ENCODE results near the gene TARP.
"Not testable (repeated sequence)": the region's sequence is repeated elsewhere in the genome, so short reads cannot be mapped to it uniquely, and the experiment has no call there.

The TARP gene

DNA sequence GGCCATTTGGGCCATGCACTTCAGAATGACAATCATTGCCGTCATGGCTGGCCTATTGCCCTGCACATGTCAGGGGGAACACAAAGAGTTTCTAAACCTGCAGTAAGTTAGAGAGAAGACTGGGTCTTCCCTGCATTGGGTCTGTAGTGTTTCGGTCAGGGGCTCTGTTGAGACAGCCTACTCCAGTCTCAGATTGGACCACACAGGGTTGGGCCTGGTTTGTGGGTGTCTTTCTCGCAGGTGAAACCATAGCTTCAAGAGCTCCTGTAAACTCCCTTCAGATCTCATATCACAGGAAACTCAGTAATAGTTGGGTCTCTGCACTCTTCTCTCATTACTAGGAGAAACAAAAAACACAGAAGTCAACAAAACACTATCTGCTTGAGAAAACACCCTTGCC is 7.3 kb upstream of the TARP start:
- no peak for DNase-seq
- no peaks in the 10 kb centered on the region for H3K4me1 Mint-ChIP-seq (ENCODE audit: low read depth)
- TF ChIP-seq, protein P1, sequence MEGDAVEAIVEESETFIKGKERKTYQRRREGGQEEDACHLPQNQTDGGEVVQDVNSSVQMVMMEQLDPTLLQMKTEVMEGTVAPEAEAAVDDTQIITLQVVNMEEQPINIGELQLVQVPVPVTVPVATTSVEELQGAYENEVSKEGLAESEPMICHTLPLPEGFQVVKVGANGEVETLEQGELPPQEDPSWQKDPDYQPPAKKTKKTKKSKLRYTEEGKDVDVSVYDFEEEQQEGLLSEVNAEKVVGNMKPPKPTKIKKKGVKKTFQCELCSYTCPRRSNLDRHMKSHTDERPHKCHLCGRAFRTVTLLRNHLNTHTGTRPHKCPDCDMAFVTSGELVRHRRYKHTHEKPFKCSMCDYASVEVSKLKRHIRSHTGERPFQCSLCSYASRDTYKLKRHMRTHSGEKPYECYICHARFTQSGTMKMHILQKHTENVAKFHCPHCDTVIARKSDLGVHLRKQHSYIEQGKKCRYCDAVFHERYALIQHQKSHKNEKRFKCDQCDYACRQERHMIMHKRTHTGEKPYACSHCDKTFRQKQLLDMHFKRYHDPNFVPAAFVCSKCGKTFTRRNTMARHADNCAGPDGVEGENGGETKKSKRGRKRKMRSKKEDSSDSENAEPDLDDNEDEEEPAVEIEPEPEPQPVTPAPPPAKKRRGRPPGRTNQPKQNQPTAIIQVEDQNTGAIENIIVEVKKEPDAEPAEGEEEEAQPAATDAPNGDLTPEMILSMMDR (IDR thresholded peaks at IDR 0.05): no peak
- POLR2A ChIA-PET: no interaction called here
- CTCF ChIA-PET: no interaction called here
- H3K4me3 Mint-ChIP-seq: no peak overlapping the region
- peak overlapping the region; percentile 52 for H3K27ac Mint-ChIP-seq
- H3K36me3 Mint-ChIP-seq (ENCODE audit: low read depth): no peaks in the 10 kb centered on the region
- ATAC-seq: no peak
- no peaks in the 10 kb centered on the region for H3K27me3 Mint-ChIP-seq
- intact Hi-C loops (cut with micrococcal nuclease): no loop called here
- H3K9me3 Mint-ChIP-seq: no peaks in the 10 kb centered on the region

DNA sequence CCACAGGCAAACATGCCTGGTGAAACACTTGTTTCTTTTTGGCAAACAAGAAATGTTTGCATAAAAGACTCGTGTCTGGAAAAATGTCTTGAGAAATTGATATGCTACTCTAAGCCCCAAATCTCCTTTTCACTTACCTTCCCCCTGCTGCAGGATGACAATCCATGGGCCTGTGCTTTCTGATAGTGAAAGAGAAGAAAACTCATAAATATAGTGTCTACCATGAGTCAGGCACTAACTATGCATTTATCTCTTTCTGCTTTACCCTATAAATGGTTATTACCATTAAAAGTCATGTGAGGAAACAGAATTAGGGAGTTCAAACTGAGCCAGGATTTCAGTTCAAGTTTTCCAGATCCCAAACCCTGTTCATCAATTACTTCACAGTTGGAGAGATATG is 6.6 kb upstream of the TARP start:
- no peak for DNase-seq
- ChIA-PET CTCF (no interaction called here), POLR2A (no interaction called here)
- Mint-ChIP-seq H3K4me1 (ENCODE audit: low read depth) (no peaks in the 10 kb centered on the region), H3K9me3 (no peaks in the 10 kb centered on the region), H3K27me3 (no peaks in the 10 kb centered on the region), H3K36me3 (ENCODE audit: low read depth) (no peaks in the 10 kb centered on the region), H3K4me3 (no peak overlapping the region), H3K27ac (no peak overlapping the region)
- no peak for ATAC-seq
- intact Hi-C loops (cut with micrococcal nuclease): no loop called here
- TF ChIP-seq, protein P1 (IDR thresholded peaks at IDR 0.05): no peak

DNA sequence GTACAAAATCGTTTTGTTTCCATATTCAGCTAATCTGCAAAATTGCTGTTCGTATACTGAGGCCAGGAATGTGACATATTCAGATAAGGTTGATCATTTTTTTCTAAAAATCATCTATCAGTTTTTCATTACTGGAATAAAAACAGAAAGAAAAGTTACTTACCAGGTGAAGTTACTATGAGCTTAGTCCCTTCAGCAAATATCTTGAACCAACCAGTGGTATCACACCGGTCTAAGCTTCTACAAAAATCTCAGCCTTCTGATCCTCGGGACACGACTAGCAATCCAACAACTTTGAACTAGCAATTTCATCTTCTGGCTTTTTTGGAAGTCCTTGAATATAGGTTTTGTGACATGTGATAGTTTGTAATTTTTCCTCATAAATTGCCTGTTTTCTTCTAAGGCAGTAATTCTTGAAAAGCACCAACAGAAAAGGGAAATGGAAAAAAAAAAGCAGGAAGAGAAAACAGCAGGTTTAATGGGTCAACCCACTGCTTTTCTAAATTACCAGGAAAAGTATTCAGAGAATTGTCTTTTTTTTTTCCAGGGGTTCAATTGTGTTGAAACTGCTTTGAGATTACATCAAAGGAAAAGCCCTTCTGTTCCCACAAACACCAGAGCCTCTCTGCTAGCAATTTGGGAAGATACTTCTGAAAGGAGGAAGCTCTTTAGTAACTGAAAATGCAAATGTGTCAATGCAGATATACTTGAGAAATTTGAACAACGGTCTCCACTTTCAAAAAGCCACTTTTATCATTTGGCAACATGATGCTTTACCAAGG is 2.9 kb upstream of the TARP start:
- Mint-ChIP-seq H3K9me3 (no peaks in the 10 kb centered on the region), H3K4me1 (ENCODE audit: low read depth) (no peaks in the 10 kb centered on the region), H3K4me3 (peak overlapping the region; percentile 66), H3K36me3 (ENCODE audit: low read depth) (no peaks in the 10 kb centered on the region), H3K27ac (peak overlapping the region; percentile 66), H3K27me3 (no peaks in the 10 kb centered on the region)
- ChIA-PET CTCF (interaction anchor here (1.4 kb wide), 1 partner anchor 25 kb away, joined by 3 read pairs; no protein-coding TSS in a partner anchor), POLR2A (no interaction called here)
- intact Hi-C loops (cut with micrococcal nuclease): no loop called here
- no peak for DNase-seq
- TF ChIP-seq, protein P1 (IDR thresholded peaks at IDR 0.05): no peak
- no peak for ATAC-seq

DNA sequence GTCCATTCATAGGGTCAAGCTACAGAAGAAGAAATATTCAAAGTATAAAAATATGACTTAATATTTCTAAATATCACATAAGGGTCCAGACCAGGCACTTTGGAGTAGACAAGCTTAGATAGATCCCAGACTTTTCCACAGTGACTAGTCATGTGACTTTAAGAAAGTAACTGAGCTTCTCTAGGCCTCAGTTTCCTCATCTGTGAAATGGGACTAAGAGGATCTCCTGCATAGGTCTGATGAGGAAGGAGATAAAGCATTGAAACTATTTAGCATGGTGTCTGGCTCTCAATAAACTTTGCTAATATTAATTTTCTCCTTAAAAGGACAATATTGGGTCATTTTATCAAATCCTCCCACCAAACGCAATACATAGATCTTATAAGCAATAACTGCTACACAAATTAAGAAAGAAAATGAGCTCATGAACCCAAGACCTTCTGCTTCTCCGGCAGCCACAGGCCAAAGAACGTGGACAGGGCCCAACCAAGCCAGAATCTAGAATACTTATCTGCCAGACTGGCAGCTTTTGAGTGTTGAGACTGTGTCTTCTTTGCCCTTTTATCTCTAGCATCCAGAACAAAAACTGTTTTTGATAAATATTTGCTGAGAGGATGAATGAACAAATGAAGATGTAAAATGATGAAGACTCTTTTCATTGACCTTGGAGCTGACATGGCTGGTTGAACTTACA is 1.6 kb upstream of the TARP start:
- TF ChIP-seq, protein P1 (IDR thresholded peaks at IDR 0.05): no peak
- ATAC-seq: no peak
- Mint-ChIP-seq H3K9me3 (no peaks in the 10 kb centered on the region), H3K4me3 (peak overlapping the region; percentile 60), H3K4me1 (ENCODE audit: low read depth) (no peaks in the 10 kb centered on the region), H3K27ac (peak overlapping the region; percentile 38), H3K36me3 (ENCODE audit: low read depth) (no peaks in the 10 kb centered on the region), H3K27me3 (no peaks in the 10 kb centered on the region)
- intact Hi-C loops (cut with micrococcal nuclease): no loop called here
- POLR2A ChIA-PET: interaction anchor here (0.9 to 1.3 kb wide), 3 partner anchors 25 to 43 kb away, joined by 3 to 5 read pairs (median 3); no protein-coding TSS in a partner anchor
- CTCF ChIA-PET: interaction anchor here (0.9 to 1.4 kb wide), 3 partner anchors 26 to 60 kb away, joined by 3 read pairs; no protein-coding TSS in a partner anchor
- no peak for DNase-seq

DNA sequence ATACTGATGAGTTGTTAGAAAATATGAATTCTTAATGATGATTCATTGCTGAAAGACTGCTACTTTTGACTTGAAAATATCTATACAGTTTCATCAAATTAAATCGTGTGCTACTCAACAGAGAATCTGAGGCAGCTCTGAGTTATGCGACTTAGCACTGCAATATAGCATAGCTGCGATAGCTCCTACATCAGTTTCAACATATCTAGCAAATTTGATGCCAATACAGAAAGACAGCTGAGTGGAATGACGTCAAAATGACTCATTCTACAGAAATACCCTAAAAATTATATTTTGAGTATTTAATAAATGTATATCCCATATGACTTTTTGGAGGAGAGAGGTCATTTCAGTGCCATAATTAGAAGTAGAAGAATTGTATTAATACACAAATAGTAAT is 1.1 kb upstream of the TARP start:
- TF ChIP-seq, protein P1 (IDR thresholded peaks at IDR 0.05): no peak
- ATAC-seq: no peak
- intact Hi-C loops (cut with micrococcal nuclease): no loop called here
- H3K27me3 Mint-ChIP-seq: no peaks in the 10 kb centered on the region
- H3K27ac Mint-ChIP-seq: no peak overlapping the region
- no peaks in the 10 kb centered on the region for H3K36me3 Mint-ChIP-seq (ENCODE audit: low read depth)
- ChIA-PET CTCF (interaction anchor here (1.1 to 1.4 kb wide), 2 partner anchors 27 to 57 kb away, joined by 3 read pairs; no protein-coding TSS in a partner anchor), POLR2A (interaction anchor here (0.9 to 1.3 kb wide), 3 partner anchors 25 to 44 kb away, joined by 3 to 5 read pairs (median 3); no protein-coding TSS in a partner anchor)
- no peak for DNase-seq
- H3K9me3 Mint-ChIP-seq: no peaks in the 10 kb centered on the region
- peak overlapping the region; percentile 37 for H3K4me3 Mint-ChIP-seq
- H3K4me1 Mint-ChIP-seq (ENCODE audit: low read depth): no peaks in the 10 kb centered on the region

DNA sequence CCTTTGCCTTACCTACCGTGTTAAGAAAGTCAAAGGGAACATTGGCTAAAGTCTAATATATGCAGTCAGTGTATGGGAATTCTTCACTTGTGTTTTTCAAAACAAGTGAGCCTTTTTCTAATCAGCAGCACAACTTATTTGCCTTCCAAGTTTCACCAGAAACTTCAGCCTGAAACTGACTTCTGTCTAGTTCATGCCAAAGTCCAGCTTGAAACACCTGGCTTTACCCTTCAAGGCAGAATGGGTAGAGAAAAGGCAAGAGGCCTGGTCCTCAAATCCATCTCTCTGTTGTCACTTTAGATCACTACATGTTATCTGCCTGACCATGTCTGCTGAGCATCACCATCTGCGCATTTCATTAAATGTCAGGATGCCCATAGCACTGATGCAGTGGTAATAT is 3.0 kb downstream of the TARP start:
- H3K27ac Mint-ChIP-seq; H3K36me3 Mint-ChIP-seq (ENCODE audit: low read depth); H3K4me3 Mint-ChIP-seq; H3K9me3 Mint-ChIP-seq; intact Hi-C loops (cut with micrococcal nuclease); ATAC-seq; H3K27me3 Mint-ChIP-seq; H3K4me1 Mint-ChIP-seq (ENCODE audit: low read depth); CTCF ChIA-PET; DNase-seq; POLR2A ChIA-PET: not testable (repeated sequence)

DNA sequence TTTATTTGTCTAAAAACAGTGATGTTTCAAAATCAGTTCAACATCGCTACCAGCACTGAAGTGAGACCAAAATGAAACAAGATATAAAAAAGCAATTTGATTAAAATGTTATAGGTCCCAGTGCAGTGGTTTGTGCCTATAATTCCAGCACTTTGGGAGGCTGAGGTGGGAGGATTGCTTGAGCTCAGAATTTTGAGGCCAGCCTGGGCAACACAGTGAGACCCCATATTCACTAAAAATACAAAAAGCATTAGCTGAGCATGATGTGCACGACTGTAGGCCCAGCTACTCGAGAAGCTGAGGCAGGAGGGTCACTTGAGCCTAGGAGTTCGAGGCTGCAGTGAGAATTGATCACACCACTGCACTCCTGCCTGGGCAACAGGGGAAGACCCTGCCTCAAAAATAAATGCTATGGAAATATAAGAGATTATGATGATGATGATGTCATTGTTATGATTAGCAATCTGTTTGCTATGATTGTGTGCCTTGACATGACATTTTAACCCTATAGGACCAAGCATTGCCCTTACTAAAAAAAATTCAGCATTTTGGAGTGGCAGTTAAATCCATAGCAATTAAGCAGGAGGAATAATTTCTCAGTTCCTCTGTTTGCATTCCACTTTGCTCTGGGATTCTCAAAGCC is 3.6 kb downstream of the TARP start:
- H3K9me3 Mint-ChIP-seq; intact Hi-C loops (cut with micrococcal nuclease); H3K4me3 Mint-ChIP-seq; ATAC-seq; H3K36me3 Mint-ChIP-seq (ENCODE audit: low read depth); CTCF ChIA-PET; DNase-seq; H3K27ac Mint-ChIP-seq; POLR2A ChIA-PET; H3K4me1 Mint-ChIP-seq (ENCODE audit: low read depth); H3K27me3 Mint-ChIP-seq: not testable (repeated sequence)
